HepG2 (cell line): Measurements from ENCODE around the gene FGD5. TPM values are rescaled to one million over a fixed set of nuclear protein-coding genes. Genes with fewer than 3 reads are reported as not detected.

Experiments used
- ATAC-seq: fragments of 200-7000 bp; cut with Tn5 transposase; 3 replicates; pipeline ENCODE4 v1.9.1; 2020; ENCODE audit warnings: mild to moderate bottlenecking, moderate library complexity
- BruUV-seq: library from RNA; stranded (reverse); fragments of 400-500 nt; replicated peaks from 2 replicates; lab custom pipeline; 2021; lab: Mats Ljungman, UMichigan
- CTCF ChIA-PET: fragments of 300-600 bp; formaldehyde crosslinking; extraction: SDS; loops from one replicate; lab custom pipeline; 2021; ENCODE audit warnings: low total read pairs, inconsistent platforms, low intra/inter-chr PET ratio; lab: Yijun Ruan, JAX
- POLR2A ChIA-PET: fragments of 350-600 bp; sonication (Branson Sonifier 250); formaldehyde crosslinking; loops from one replicate; lab custom pipeline; 2020; ENCODE audit warnings: antibody characterized with exemption, inconsistent platforms; lab: Yijun Ruan, JAX
- DNase-seq: peaks from one replicate; pipeline ENCODE4 v3.0.0-alpha.2; 2015; ENCODE audit warnings: low spot score
- FAIRE-seq: peaks from 3 replicates; lab custom pipeline; 2011; peaks lifted over from hg19 to GRCh38; lab: Jason Lieb, UNC
- H2AFZ ChIP-seq: one replicate; pipeline ENCODE4 v1.6.1; 2011; ENCODE audit warnings: low read length, inconsistent platforms
- H3K27ac ChIP-seq: fragments of 300-600 bp; 3 replicates; pipeline ENCODE4 v1.8.0; 2011; ENCODE audit warnings: mixed run types, mild to moderate bottlenecking, mixed read lengths, low read length, inconsistent platforms; ENCODE audit not compliant: insufficient read depth; ENCODE audit errors: extremely low read length
- H3K27me3 ChIP-seq, 2 experiments: fragments of 200-600 bp in 1 of 2; 2 replicates in 1 of 2; 3 replicates in 1 of 2; pipeline versions ENCODE4 v1.6.0 to v1.8.0; 2011; ENCODE audit warnings: low read length in 2 of 2, mild to moderate bottlenecking in 2 of 2, moderate library complexity in 2 of 2, inconsistent platforms in 1 of 2; ENCODE audit not compliant: insufficient read depth in 2 of 2, control insufficient read depth in 1 of 2
- H3K36me3 ChIP-seq, 2 experiments: fragments of 200-600 bp in 1 of 2; replicated peaks in 1 of 2; 2 replicates in 1 of 2; 3 replicates in 1 of 2; pipeline versions ENCODE4 v1.5.1 to v1.8.0; 2011; ENCODE audit warnings: low read length in 2 of 2, inconsistent platforms in 1 of 2; ENCODE audit not compliant: insufficient read depth in 2 of 2, control insufficient read depth in 1 of 2
- H3K4me1 ChIP-seq: 2 replicates; pipeline ENCODE4 v1.5.1; 2012; ENCODE audit warnings: low read length, inconsistent platforms; ENCODE audit not compliant: insufficient read depth
- H3K4me2 ChIP-seq: 2 replicates; pipeline ENCODE4 v1.6.0; 2011; ENCODE audit warnings: low read depth, low read length, inconsistent platforms
- H3K4me3 ChIP-seq, 3 experiments: fragments of 200-600 bp in 1 of 3; sonication (generic), shearing (Covaris generic) in 1 of 3; replicated peaks in 1 of 3; 2 replicates each; pipeline ENCODE4 v1.5.1; 2011 to 2016; ENCODE audit warnings: low read length in 3 of 3, inconsistent platforms in 2 of 3, low read depth in 2 of 3, mild to moderate bottlenecking in 2 of 3, control low read depth in 1 of 3, mixed read lengths in 1 of 3; ENCODE audit not compliant: insufficient read depth in 1 of 3
- H3K79me2 ChIP-seq: one replicate; pipeline ENCODE4 v1.6.1; 2011; ENCODE audit warnings: low read length, inconsistent platforms; ENCODE audit not compliant: insufficient read depth
- H3K9ac ChIP-seq: 2 replicates; pipeline ENCODE4 v1.6.0; 2011; ENCODE audit warnings: mild to moderate bottlenecking, low read depth, low read length, inconsistent platforms; ENCODE audit not compliant: insufficient read depth
- H3K9me3 ChIP-seq: 2 replicates; pipeline ENCODE4 v1.5.1; 2012; ENCODE audit warnings: mild to moderate bottlenecking, low read length
- H4K20me1 ChIP-seq: 2 replicates; pipeline ENCODE4 v1.6.0; 2011; ENCODE audit warnings: inconsistent platforms, mild to moderate bottlenecking, low read length, moderate library complexity; ENCODE audit not compliant: insufficient read depth
- ASH2L ChIP-seq: fragments of 300-600, 200-600 bp; sonication (generic); IDR thresholded peaks from 2 replicates; pipeline ENCODE4 v1.7.0; 2017; ENCODE audit warnings: low read depth, mild to moderate bottlenecking, moderate library complexity, mixed read lengths, low read length; ENCODE audit not compliant: insufficient read length
- CBX1 ChIP-seq: IDR thresholded peaks from one replicate; pipeline ENCODE4 v1.6.1; 2016; ENCODE audit warnings: antibody characterized with exemption, low read depth
- ELF1 ChIP-seq: sonication (generic); formaldehyde crosslinking; IDR thresholded peaks from 2 replicates; pipeline ENCODE4 v1.4.0; 2020; ENCODE audit warnings: missing genetic modification reagents
- ERF ChIP-seq: IDR thresholded peaks from 2 replicates; pipeline ENCODE4 v1.6.1; 2018; ENCODE audit warnings: missing biosample characterization, missing genetic modification reagents
- KDM5A ChIP-seq: fragments of 200-600 bp; sonication (generic); IDR thresholded peaks from 2 replicates; pipeline ENCODE4 v1.7.0; 2018; ENCODE audit warnings: antibody characterized with exemption, mild to moderate bottlenecking, low read length, borderline replicate concordance
- MAZ ChIP-seq, 2 experiments: sonication (generic) in 1 of 2; formaldehyde crosslinking in 1 of 2; IDR thresholded peaks; 2 replicates each; pipeline versions ENCODE4 v1.5.0 to v1.6.1; 2012 to 2020; ENCODE audit warnings: low read depth in 2 of 2, mild to moderate bottlenecking in 2 of 2, borderline replicate concordance in 1 of 2, improper control_type of control experiment in 1 of 2, low read length in 1 of 2, missing genetic modification reagents in 1 of 2, moderate library complexity in 1 of 2
- MED13 ChIP-seq: sonication (generic); formaldehyde crosslinking; IDR thresholded peaks from 2 replicates; pipeline ENCODE4 v1.5.0; 2020; ENCODE audit warnings: missing genetic modification reagents
- NFATC3 ChIP-seq: sonication (generic); formaldehyde crosslinking; IDR thresholded peaks from 2 replicates; pipeline ENCODE4 v1.5.1; 2020; ENCODE audit warnings: mild to moderate bottlenecking, missing genetic modification reagents
- NPAS2 ChIP-seq: sonication (generic); formaldehyde crosslinking; IDR thresholded peaks from 2 replicates; pipeline ENCODE4 v1.8.0; 2022; ENCODE audit warnings: mild to moderate bottlenecking, missing genetic modification reagents, borderline replicate concordance
- NR3C1 ChIP-seq: sonication (generic); formaldehyde crosslinking; IDR thresholded peaks from 2 replicates; pipeline ENCODE4 v1.4.0; 2020; ENCODE audit warnings: missing genetic modification reagents
- PPARG ChIP-seq: conservative IDR thresholded peaks from 2 replicates; pipeline ENCODE4 v1.6.1; 2016; ENCODE audit warnings: missing biosample characterization, missing genetic modification reagents
- PRMT3 ChIP-seq: sonication (generic); formaldehyde crosslinking; IDR thresholded peaks from 2 replicates; pipeline ENCODE4 v1.8.1; 2022; ENCODE audit warnings: low read depth, mild to moderate bottlenecking, moderate library complexity, missing genetic modification reagents, borderline replicate concordance
- SMAD3 ChIP-seq: sonication (generic); formaldehyde crosslinking; IDR thresholded peaks from 2 replicates; pipeline ENCODE4 v1.4.0; 2020; ENCODE audit warnings: missing genetic modification reagents
- SRSF1 ChIP-seq: fragments of 200-400 bp; formaldehyde crosslinking; optimal IDR thresholded peaks from 2 replicates; pipeline ENCODE3; 2017; ENCODE audit warnings: mild to moderate bottlenecking, low read depth, low read length, moderate library complexity
- TAF15 ChIP-seq: fragments of 200-400 bp; formaldehyde crosslinking; IDR thresholded peaks from one replicate; pipeline ENCODE4 v1.6.1; 2018; ENCODE audit warnings: mild to moderate bottlenecking, low read depth, low read length; ENCODE audit not compliant: poor library complexity, severe bottlenecking
- THAP8 ChIP-seq: sonication (generic); formaldehyde crosslinking; IDR thresholded peaks from 2 replicates; pipeline ENCODE4 v1.5.1; 2020; ENCODE audit warnings: missing genetic modification reagents, mild to moderate bottlenecking, borderline replicate concordance
- TSC22D2 ChIP-seq: sonication (generic); formaldehyde crosslinking; IDR thresholded peaks from 2 replicates; pipeline ENCODE4 v1.5.1; 2020; ENCODE audit warnings: missing genetic modification reagents, mild to moderate bottlenecking, borderline replicate concordance
- ZBTB1 ChIP-seq: sonication (generic); formaldehyde crosslinking; IDR thresholded peaks from 2 replicates; pipeline ENCODE4 v1.4.0; 2020; ENCODE audit warnings: missing genetic modification reagents, borderline replicate concordance
- ZNF574 ChIP-seq: sonication (generic); formaldehyde crosslinking; IDR thresholded peaks from 2 replicates; pipeline ENCODE4 v1.4.0; 2020; ENCODE audit warnings: missing genetic modification reagents
- ZNF720 ChIP-seq: sonication (generic); formaldehyde crosslinking; IDR thresholded peaks from 2 replicates; pipeline ENCODE4 v1.4.0; 2020; ENCODE audit warnings: missing genetic modification reagents
- ZNF790 ChIP-seq: sonication (generic); formaldehyde crosslinking; IDR thresholded peaks from 2 replicates; pipeline ENCODE4 v1.8.0; 2022; ENCODE audit warnings: missing genetic modification reagents, mild to moderate bottlenecking, borderline replicate concordance
- WGBS: methylation state at CpG from one replicate; pipeline ENCODE4 v1.1.6; 2017; ENCODE audit warnings: low lambda C conversion rate; 5-methylcytosine and 5-hydroxymethylcytosine counted together
- in situ Hi-C: cut with HindIII; loops from 2 replicates; pipeline ENCODE4 v1.10.0; 2017; ENCODE audit warnings: low pct_unique_long_range_greater_than_20kb; ENCODE audit not compliant: extremely low pct_ligation_motif_present
- intact Hi-C: fragments of 100-400 bp; cut with micrococcal nuclease; formaldehyde crosslinking; loops from one replicate; pipeline ENCODE4 v1.10.0; 2022; ENCODE audit not compliant: unreplicated experiment
- polyA plus RNA-seq, 8 experiments: library from polyadenylated mRNA; depleted of rRNA in 3 of 8; stranded (reverse) in 7 of 8; unstranded in 1 of 8; fragments of >200 nt; fragmentation: Illumina TruSeq in 4 of 8; extraction: Trizol in 4 of 8; gene quantifications; 2 replicates each; pipeline versions ENCODE4 v1.2.1 to v1.2.3, GENCODE V29; 2011 to 2016; ENCODE audit warnings: low read depth in 4 of 8, missing spikeins in 1 of 8, mixed read lengths in 1 of 8; ENCODE audit not compliant: insufficient read depth in 1 of 8
- total RNA-seq, 5 experiments: library from RNA; depleted of rRNA; stranded (reverse); fragments of >200 nt; fragmentation: Illumina TruSeq; extraction: Trizol; gene quantifications; 2 replicates each; pipeline ENCODE4 v1.2.3, GENCODE V29; 2016; ENCODE audit warnings: low read depth in 1 of 5

The FGD5 gene
- total and polyA plus RNA-seq, 2 of the 13 experiments (the other 11 are each of a cell fraction or from before 2014, with no cell fraction given), result 0.17 TPM; not detected in 1

GRCh38 chr3:14791343-14791945 lies 27.3 kb upstream of the FGD5 start (continued):
- TF ChIP-seq ERF (CRISPR knock-in tag), result peak; percentile 29; the same call in 1 of the 2 replicates
- TF ChIP-seq MED13, result no peak
- TF ChIP-seq NFATC3 (CRISPR knock-in tag), result no peak
- TF ChIP-seq ZBTB1 (CRISPR knock-in tag), result no peak
- no peak for TF ChIP-seq KDM5A
- TF ChIP-seq ZNF574, result peak; percentile 62; the same call in 1 of the 2 replicates

DNA sequence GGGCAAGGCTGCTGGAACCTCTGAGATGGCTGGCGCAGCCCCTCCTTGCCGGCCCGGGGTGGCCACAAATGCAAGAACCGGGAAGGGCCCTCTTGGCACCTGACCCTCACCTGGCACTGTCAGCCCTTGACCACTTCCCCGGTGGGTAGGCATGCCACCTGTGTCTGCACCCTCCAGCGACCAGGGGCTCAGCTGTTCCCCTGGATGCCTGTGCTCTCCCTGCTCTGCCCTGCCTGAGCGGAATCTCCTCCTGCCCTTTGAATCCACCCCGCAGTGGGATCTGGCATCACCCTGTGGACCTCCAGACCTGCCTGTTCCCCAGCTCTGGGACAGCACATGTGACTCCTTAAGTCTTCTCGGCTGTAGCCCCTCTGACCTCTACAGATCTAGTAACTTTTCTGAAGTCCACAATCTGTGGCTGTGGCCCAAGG lies 26.1 kb upstream of the FGD5 start:
- no peak for TF ChIP-seq ZNF790 (CRISPR knock-in tag)
- TF ChIP-seq SRSF1, result no peak
- TF ChIP-seq ZNF720 (CRISPR knock-in tag), result no peak
- TF ChIP-seq NPAS2 (CRISPR knock-in tag), result no peak
- no peak for TF ChIP-seq ASH2L
- TF ChIP-seq PPARG (CRISPR knock-in tag), result no peak
- TF ChIP-seq SMAD3 (CRISPR knock-in tag), result no peak
- TF ChIP-seq CBX1, result no peak
- no peak for TF ChIP-seq MAZ (IDR thresholded peaks at IDR 0.05; ENCODE audit: borderline replicate concordance, low read depth, low read length)
- no peak for TF ChIP-seq MAZ (CRISPR knock-in tag; IDR thresholded peaks at IDR 0.05; ENCODE audit: low read depth)
- no peak for TF ChIP-seq NR3C1
- no peak for TF ChIP-seq TAF15
- TF ChIP-seq TSC22D2, result no peak
- no peak for TF ChIP-seq ELF1 (CRISPR knock-in tag)
- no peak for TF ChIP-seq THAP8 (CRISPR knock-in tag)
- no peak for TF ChIP-seq PRMT3 (CRISPR knock-in tag)
- CTCF ChIA-PET, result interaction anchor here (3.8 kb wide), 1 partner anchor 128 kb away, joined by 31 read pairs; no protein-coding TSS in a partner anchor
- peaks cover 0 to 10% of the 10 kb centered on the region in 2 experiments; a peak in 2 of 5 replicates for H3K27me3 ChIP-seq
- H3K79me2 ChIP-seq, result no peaks in the 10 kb centered on the region
- no peak overlapping the region for H3K9ac ChIP-seq
- H3K4me3 ChIP-seq, result no peak overlapping the region
- H3K27ac ChIP-seq, result no peak overlapping the region
- in situ Hi-C loops (no loop called here), intact Hi-C loops (no loop called here)
- ATAC-seq (no peak), FAIRE-seq (no peak), DNase-seq (no peak)
- H4K20me1 ChIP-seq, result no peaks in the 10 kb centered on the region
- H3K36me3 ChIP-seq, result no peaks in the 10 kb centered on the region
- no peak overlapping the region for H2AFZ ChIP-seq
- WGBS, result 36% methylated on average over 4 of the region's 9 CpGs
- H3K9me3 ChIP-seq, result no peaks in the 10 kb centered on the region
- BruUV-seq, result no TSS peak
- H3K4me2 ChIP-seq, result no peak overlapping the region
- POLR2A ChIA-PET, result no interaction called here
- H3K4me1 ChIP-seq, result peaks cover 14% of the 10 kb centered on the region
